HepG2 (cell line): ENCODE data around the gene HYOU1. TPM values are rescaled to one million over a fixed set of nuclear protein-coding genes. Genes with fewer than 3 reads are reported as not detected.

Experiments
- CREM ChIP-seq, 2 experiments: sonication (generic) in 1 of 2; formaldehyde crosslinking in 1 of 2; IDR thresholded peaks; 2 replicates each; pipeline versions ENCODE4 v1.4.0 to v1.6.1; 2016 to 2020; ENCODE audit warnings: antibody characterized with exemption in 1 of 2, mild to moderate bottlenecking in 1 of 2, missing genetic modification reagents in 1 of 2
- CTCF ChIP-seq: sonication (generic); formaldehyde crosslinking; IDR thresholded peaks from 2 replicates; pipeline ENCODE4 v1.5.0; 2020; ENCODE audit warnings: mild to moderate bottlenecking, missing genetic modification reagents, moderate library complexity
- GLI4 ChIP-seq: sonication (generic); formaldehyde crosslinking; IDR thresholded peaks from 2 replicates; pipeline ENCODE4 v1.5.1; 2020; ENCODE audit warnings: missing genetic modification reagents, mild to moderate bottlenecking, moderate library complexity, borderline replicate concordance
- HMG20A ChIP-seq: IDR thresholded peaks from 2 replicates; pipeline ENCODE4 v1.6.1; 2016; ENCODE audit warnings: borderline replicate concordance
- KLF6 ChIP-seq: IDR thresholded peaks from 2 replicates; pipeline ENCODE4 v1.8.0; 2016; ENCODE audit warnings: missing biosample characterization, missing genetic modification reagents
- NR2F2 ChIP-seq: IDR thresholded peaks from 2 replicates; pipeline ENCODE4 v1.6.1; 2012; ENCODE audit warnings: low read depth, inconsistent platforms, borderline replicate concordance
- PATZ1 ChIP-seq: sonication (generic); formaldehyde crosslinking; IDR thresholded peaks from 2 replicates; pipeline ENCODE4 v1.4.0; 2020; ENCODE audit warnings: missing genetic modification reagents
- PITX1 ChIP-seq: sonication (generic); formaldehyde crosslinking; IDR thresholded peaks from 2 replicates; pipeline ENCODE4 v1.5.1; 2020; ENCODE audit warnings: mild to moderate bottlenecking, missing genetic modification reagents
- PPARG ChIP-seq: conservative IDR thresholded peaks from 2 replicates; pipeline ENCODE4 v1.6.1; 2016; ENCODE audit warnings: missing biosample characterization, missing genetic modification reagents
- SIN3A ChIP-seq: IDR thresholded peaks from 2 replicates; pipeline ENCODE4 v1.6.1; 2011; ENCODE audit warnings: low read depth, mild to moderate bottlenecking, control low read depth, low read length, borderline replicate concordance
- SP140L ChIP-seq: sonication (generic); formaldehyde crosslinking; IDR thresholded peaks from 2 replicates; pipeline ENCODE4 v1.4.0; 2020; ENCODE audit warnings: missing genetic modification reagents, borderline replicate concordance
- THRA ChIP-seq: sonication (generic); formaldehyde crosslinking; IDR thresholded peaks from 2 replicates; pipeline ENCODE4 v1.4.0; 2020; ENCODE audit warnings: missing genetic modification reagents, borderline replicate concordance
- ZKSCAN8 ChIP-seq: IDR thresholded peaks from 2 replicates; pipeline ENCODE4 v1.6.1; 2016; ENCODE audit warnings: borderline replicate concordance, missing genetic modification reagents, missing compliant biosample characterization
- ZMAT3 ChIP-seq: sonication (generic); formaldehyde crosslinking; conservative IDR thresholded peaks from 2 replicates; pipeline ENCODE4 v1.7.0; 2021; ENCODE audit warnings: missing genetic modification reagents
- ZMYM4 ChIP-seq: sonication (generic); formaldehyde crosslinking; IDR thresholded peaks from 2 replicates; pipeline ENCODE4 v1.8.1; 2023; ENCODE audit warnings: mild to moderate bottlenecking, missing genetic modification reagents
- ZNF207 ChIP-seq: fragments of 450-650 bp; IDR thresholded peaks from 2 replicates; pipeline ENCODE4 v1.6.1; 2016; ENCODE audit warnings: antibody characterized with exemption, borderline replicate concordance
- ZNF281 ChIP-seq: sonication (generic); formaldehyde crosslinking; IDR thresholded peaks from 2 replicates; pipeline ENCODE4 v1.4.0; 2020; ENCODE audit warnings: missing genetic modification reagents, borderline replicate concordance
- ZNF331 ChIP-seq: sonication (generic); formaldehyde crosslinking; IDR thresholded peaks from 2 replicates; pipeline ENCODE4 v1.4.0; 2020; ENCODE audit warnings: missing genetic modification reagents
- ZNF530 ChIP-seq: sonication (generic); formaldehyde crosslinking; IDR thresholded peaks from 2 replicates; pipeline ENCODE4 v1.5.0; 2020; ENCODE audit warnings: low read depth, mild to moderate bottlenecking, missing genetic modification reagents
- ZNF784 ChIP-seq: sonication (generic); formaldehyde crosslinking; IDR thresholded peaks from 2 replicates; pipeline ENCODE4 v1.5.1; 2020; ENCODE audit warnings: missing genetic modification reagents, mild to moderate bottlenecking, borderline replicate concordance
- polyA plus RNA-seq, 8 experiments: library from polyadenylated mRNA; depleted of rRNA in 3 of 8; stranded (reverse) in 7 of 8; unstranded in 1 of 8; fragments of >200 nt; fragmentation: Illumina TruSeq in 4 of 8; extraction: Trizol in 4 of 8; gene quantifications; 2 replicates each; pipeline versions ENCODE4 v1.2.1 to v1.2.3, GENCODE V29; 2011 to 2016; ENCODE audit warnings: low read depth in 4 of 8, missing spikeins in 1 of 8, mixed read lengths in 1 of 8; ENCODE audit not compliant: insufficient read depth in 1 of 8
- total RNA-seq, 5 experiments: library from RNA; depleted of rRNA; stranded (reverse); fragments of >200 nt; fragmentation: Illumina TruSeq; extraction: Trizol; gene quantifications; 2 replicates each; pipeline ENCODE4 v1.2.3, GENCODE V29; 2016; ENCODE audit warnings: low read depth in 1 of 5

Gene HYOU1
- total and polyA plus RNA-seq, 2 of the 13 experiments (the other 11 are each of a cell fraction or from before 2014, with no cell fraction given): 127 to 155 TPM

GRCh38 chr11:119029340-119030028, 27.5 kb downstream of the HYOU1 start (continued):
- peak; percentile 79; the same call in 1 of the 2 replicates for TF ChIP-seq ZNF784 (CRISPR knock-in tag)
- peak; percentile 48; the same call in 1 of the 2 replicates for TF ChIP-seq PITX1 (CRISPR knock-in tag)
- peak; percentile 50; the same call in 1 of the 2 replicates for TF ChIP-seq CREM (IDR thresholded peaks at IDR 0.05)
- TF ChIP-seq CREM (CRISPR knock-in tag; IDR thresholded peaks at IDR 0.05): no peak
- TF ChIP-seq KLF6 (CRISPR knock-in tag): 0 out of 2 replicates have a peak, but pooled peaks have one; percentile 36
- no peak for TF ChIP-seq ZNF207
- peak; percentile 81 for TF ChIP-seq SIN3A
- peak; percentile 38; the same call in 1 of the 2 replicates for TF ChIP-seq ZNF281 (CRISPR knock-in tag)
- peak; percentile 77 for TF ChIP-seq ZNF331
- TF ChIP-seq SP140L (CRISPR knock-in tag): 0 out of 2 replicates have a peak, but pooled peaks have one; percentile 10
- peak; percentile 76 for TF ChIP-seq PATZ1 (CRISPR knock-in tag)
- peak; percentile 66 for TF ChIP-seq THRA (CRISPR knock-in tag)
- TF ChIP-seq ZMAT3 (CRISPR knock-in tag): 0 out of 2 replicates have a peak, but pooled peaks have one; percentile 25
- 0 out of 2 replicates have a peak, but pooled peaks have one; percentile 20 for TF ChIP-seq ZKSCAN8 (CRISPR knock-in tag)
- TF ChIP-seq PPARG (CRISPR knock-in tag): peak; percentile 66; the same call in 1 of the 2 replicates
- peak; percentile 60 for TF ChIP-seq ZMYM4 (CRISPR knock-in tag)
- TF ChIP-seq CTCF: peak; percentile 28
- peak; percentile 15; the same call in 1 of the 2 replicates for TF ChIP-seq HMG20A (CRISPR knock-in tag)
- no peak for TF ChIP-seq ZNF530
- TF ChIP-seq GLI4 (CRISPR knock-in tag): no peak
- TF ChIP-seq NR2F2: peak; percentile 70; the same call in 1 of the 2 replicates
